Adrenal gland (tissue), 5 donors: ENCODE measurements around the gene KMT2E.

Experiments
- POLR2A ChIP-seq, 2 donors: fragments of 450-650 bp; IDR thresholded peaks; one replicate each; pipeline ENCODE4 v1.6.1; 2017; ENCODE audit warnings: antibody characterized with exemption in 2 of 2, mild to moderate bottlenecking in 2 of 2, moderate library complexity in 1 of 2
- TF ChIP-seq, protein P1 (sequence below), 6 experiments: fragments of 450-650 bp in 4 of 6; fragments of 200-600 bp in 2 of 6; sonication (generic) in 1 of 6; IDR thresholded peaks; 1 replicate in 5 of 6; 2 replicates in 1 of 6; pipeline versions ENCODE4 v1.5.1 to v1.8.0; 2016 to 2021; ENCODE audit warnings: antibody characterized with exemption in 6 of 6, mild to moderate bottlenecking in 2 of 6, moderate library complexity in 1 of 6
- donor health status: DM: no; HTN: no; CAD: no.

DNA sequence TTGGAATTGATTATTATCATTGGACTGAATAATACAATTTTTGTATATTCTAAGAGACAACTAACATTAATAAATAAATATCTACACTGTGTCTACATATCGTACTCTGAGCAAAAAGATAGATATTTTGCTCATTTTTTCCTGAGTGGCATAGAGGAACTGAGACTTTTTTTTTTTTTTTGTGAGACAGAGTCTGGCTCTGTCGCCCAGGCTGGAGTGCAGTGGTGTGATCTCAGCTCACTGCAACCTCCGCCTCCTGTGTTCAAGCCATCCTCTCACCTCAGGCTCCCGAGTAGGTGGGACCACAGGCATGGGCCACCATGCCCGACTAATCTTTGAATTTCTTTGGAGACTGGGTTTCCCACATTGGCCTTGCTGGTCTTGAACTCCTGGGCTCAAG, 14.0 kb downstream of the KMT2E start:
- TF ChIP-seq, protein P1, sequence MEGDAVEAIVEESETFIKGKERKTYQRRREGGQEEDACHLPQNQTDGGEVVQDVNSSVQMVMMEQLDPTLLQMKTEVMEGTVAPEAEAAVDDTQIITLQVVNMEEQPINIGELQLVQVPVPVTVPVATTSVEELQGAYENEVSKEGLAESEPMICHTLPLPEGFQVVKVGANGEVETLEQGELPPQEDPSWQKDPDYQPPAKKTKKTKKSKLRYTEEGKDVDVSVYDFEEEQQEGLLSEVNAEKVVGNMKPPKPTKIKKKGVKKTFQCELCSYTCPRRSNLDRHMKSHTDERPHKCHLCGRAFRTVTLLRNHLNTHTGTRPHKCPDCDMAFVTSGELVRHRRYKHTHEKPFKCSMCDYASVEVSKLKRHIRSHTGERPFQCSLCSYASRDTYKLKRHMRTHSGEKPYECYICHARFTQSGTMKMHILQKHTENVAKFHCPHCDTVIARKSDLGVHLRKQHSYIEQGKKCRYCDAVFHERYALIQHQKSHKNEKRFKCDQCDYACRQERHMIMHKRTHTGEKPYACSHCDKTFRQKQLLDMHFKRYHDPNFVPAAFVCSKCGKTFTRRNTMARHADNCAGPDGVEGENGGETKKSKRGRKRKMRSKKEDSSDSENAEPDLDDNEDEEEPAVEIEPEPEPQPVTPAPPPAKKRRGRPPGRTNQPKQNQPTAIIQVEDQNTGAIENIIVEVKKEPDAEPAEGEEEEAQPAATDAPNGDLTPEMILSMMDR (IDR thresholded peaks at IDR 0.05): no peak
- no peak for TF ChIP-seq POLR2A (IDR thresholded peaks at IDR 0.05)
